GM19324 (cell line): ENCODE results near the gene FAM180B.
"Not testable (repeated sequence)": the region's sequence is repeated elsewhere in the genome, so short reads cannot be mapped to it uniquely, and the experiment has no call there.

Experiments used
- ATAC-seq: cut with Tn5 transposase; IDR thresholded peaks from one replicate; pipeline ENCODE4 v1.9.1; 2021; ENCODE audit warnings: mild to moderate bottlenecking, moderate library complexity; ENCODE audit not compliant: unreplicated experiment, low FRiP score

Gene FAM180B

GRCh38 chr11:47593492-47593933 lies 7.0 kb downstream of the FAM180B start:
- ATAC-seq, result no peak

GRCh38 chr11:47593934-47594855 lies 7.7 kb downstream of the FAM180B start, which contains the start of gene C1QTNF4:
Gene C1QTNF4, minus strand, starts transcription at chr11:47594411. Its CDS starts 3,601 bp downstream, at chr11:47590810.
- no peak for ATAC-seq

- no peak for ATAC-seq
Measured at GRCh38 chr11:47595029-47595428, 8.6 kb downstream of the FAM180B start.

GRCh38 chr11:47595967-47596366 lies 9.5 kb downstream of the FAM180B start:
- no peak for ATAC-seq

- ATAC-seq, result no peak
Measured at GRCh38 chr11:47599902-47600301, 13.4 kb downstream of the FAM180B start.

- no peak for ATAC-seq
Measured at GRCh38 chr11:47603295-47603694, 16.8 kb downstream of the FAM180B start.

GRCh38 chr11:47605921-47606320 lies 19.4 kb downstream of the FAM180B start:
- no peak for ATAC-seq

- no peak for ATAC-seq
Measured at GRCh38 chr11:47606731-47607130, 20.3 kb downstream of the FAM180B start.

- ATAC-seq, result no peak
Measured at GRCh38 chr11:47607380-47607779, 20.9 kb downstream of the FAM180B start.

GRCh38 chr11:47609675-47610074 lies 23.2 kb downstream of the FAM180B start:
- ATAC-seq, result no peak

- peak; percentile 72 for ATAC-seq
Measured at GRCh38 chr11:47611348-47611794, 24.9 kb downstream of the FAM180B start.

GRCh38 chr11:47615249-47615648 lies 28.8 kb downstream of the FAM180B start:
- no peak for ATAC-seq

- ATAC-seq, result no peak
Measured at GRCh38 chr11:47616726-47617416, 30.4 kb downstream of the FAM180B start.

- ATAC-seq, result no peak
Measured at GRCh38 chr11:47617417-47617809, 30.9 kb downstream of the FAM180B start.

GRCh38 chr11:47620836-47621378 lies 34.4 kb downstream of the FAM180B start:
- ATAC-seq, result no peak

GRCh38 chr11:47626234-47626633 lies 39.8 kb downstream of the FAM180B start:
- ATAC-seq, result no peak

GRCh38 chr11:47628026-47628425 lies 41.5 kb downstream of the FAM180B start:
- no peak for ATAC-seq

GRCh38 chr11:47631473-47631872 lies 45.0 kb downstream of the FAM180B start:
- no peak for ATAC-seq

GRCh38 chr11:47636331-47636730 lies 49.9 kb downstream of the FAM180B start:
- ATAC-seq, result not testable (repeated sequence)
